Measurements from ENCODE around the gene ARL14EPL.

ARL14EPL gene

DNA sequence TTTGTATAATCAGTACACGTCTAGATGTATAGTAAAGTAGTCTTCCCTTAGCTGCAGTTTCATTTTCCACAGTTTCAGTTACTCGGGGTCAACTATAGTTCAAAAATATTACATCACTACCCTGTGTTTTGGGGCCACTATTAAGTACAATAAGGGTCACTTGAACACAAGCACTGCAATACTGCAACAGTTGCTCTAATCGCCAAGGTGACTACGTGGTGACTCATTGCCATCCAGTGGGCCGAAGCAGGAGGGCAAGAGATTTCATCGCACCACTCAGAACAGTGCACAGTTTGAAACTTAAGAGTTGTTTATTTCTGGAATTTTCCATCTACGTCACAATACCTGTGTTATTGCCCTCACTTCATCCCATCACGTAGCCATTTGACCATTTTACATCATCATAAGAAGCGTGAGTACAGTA is at the start of gene ARL14EPL:
Gene ARL14EPL (plus strand): TSS at position 379 of the 424 bp plus-strand sequence. CDS start 18,994 bp downstream, outside the sequence.
- peak in 1 of 2 donors; percentile 3 for DNase-seq (ENCODE audit: extremely low read depth in 1 of 2, low read depth in 1 of 2)

DNA sequence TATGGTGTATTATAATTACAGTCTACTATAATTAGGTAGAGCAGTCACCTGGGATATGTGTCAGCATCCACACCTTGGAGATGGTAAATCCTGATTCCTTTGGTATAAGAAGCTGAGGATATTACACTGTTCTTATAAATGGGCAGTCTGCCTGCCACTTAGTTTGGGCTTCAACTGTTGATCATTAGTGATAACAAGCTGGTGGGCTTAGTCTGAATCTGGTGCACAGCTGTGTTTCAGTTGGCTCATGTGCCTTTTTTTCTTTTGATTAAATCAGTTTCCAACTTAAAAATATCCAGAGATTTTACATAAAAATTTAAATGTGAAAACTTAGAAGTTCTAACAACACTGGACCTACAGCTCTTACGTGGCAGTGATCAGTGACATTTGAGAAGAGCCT is 48.8 kb upstream of the ARL14EPL start:
- DNase-seq (ENCODE audit: extremely low read depth in 1 of 2, low read depth in 1 of 2): no peak

DNA sequence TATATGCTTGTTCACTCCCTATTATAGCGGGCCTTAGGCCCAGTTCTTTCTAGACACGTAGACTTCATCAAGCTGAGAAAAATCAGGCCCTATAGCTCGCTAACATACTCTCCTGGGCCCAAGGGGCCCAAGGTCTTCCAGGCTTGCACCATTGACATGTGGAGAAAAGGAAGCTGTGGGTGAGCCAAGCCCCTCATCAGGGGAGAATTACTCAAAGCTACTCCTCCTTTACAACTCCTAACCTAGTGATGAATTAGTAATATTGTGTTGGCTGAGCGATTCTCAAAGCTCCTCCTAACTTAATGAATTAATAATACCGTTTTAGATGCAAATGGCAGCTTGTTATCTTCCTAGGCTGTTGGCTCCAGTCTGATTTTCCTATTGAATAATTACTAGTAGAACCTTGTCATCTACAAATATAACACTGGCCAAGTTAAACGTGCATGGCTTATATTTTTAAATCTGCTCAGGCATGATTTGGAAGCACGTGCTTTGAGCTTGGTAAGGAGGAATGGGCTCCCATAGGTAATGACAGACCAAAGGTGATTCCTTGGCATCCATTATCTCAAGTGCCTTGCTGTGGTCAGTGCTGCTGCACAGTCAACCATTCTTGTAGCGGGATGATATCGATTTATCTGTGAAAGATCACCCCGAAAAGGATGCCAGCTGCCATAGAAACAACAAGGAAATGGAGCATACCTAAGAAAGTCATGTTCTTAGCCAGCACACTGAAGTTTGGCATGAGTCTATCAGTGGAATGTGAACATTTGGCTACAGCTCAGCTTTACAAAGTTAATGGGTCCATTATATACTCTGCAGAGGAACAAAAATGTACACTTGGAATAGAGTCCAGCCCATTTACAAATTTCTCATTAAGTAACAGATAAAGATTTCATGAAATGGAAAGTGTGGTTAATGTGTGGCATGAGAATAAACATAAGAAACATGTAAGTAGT is 46.2 kb upstream of the ARL14EPL start:
- DNase-seq (ENCODE audit: extremely low read depth in 1 of 2, low read depth in 1 of 2): no peak

DNA sequence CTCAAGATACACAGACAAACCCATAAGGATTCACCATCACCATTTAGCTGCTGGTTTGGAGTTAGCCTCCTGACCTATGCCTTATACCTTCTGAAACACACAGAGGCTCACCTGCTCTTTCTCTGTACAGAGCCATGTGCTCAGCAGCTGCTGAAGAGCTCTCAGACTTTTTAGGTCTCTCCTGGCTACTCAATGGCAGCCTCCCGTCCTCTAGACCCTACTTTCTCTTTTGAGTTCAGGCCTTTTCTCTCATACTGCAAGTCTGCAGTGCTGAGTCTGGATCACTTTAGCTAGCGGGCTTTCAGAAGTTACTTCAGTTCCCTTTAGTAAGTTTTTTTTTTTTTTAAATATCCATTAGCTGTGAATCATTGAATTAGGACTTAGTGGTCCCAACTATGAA is 44.3 kb upstream of the ARL14EPL start:
- no peak for DNase-seq (ENCODE audit: extremely low read depth in 1 of 2, low read depth in 1 of 2)

DNA sequence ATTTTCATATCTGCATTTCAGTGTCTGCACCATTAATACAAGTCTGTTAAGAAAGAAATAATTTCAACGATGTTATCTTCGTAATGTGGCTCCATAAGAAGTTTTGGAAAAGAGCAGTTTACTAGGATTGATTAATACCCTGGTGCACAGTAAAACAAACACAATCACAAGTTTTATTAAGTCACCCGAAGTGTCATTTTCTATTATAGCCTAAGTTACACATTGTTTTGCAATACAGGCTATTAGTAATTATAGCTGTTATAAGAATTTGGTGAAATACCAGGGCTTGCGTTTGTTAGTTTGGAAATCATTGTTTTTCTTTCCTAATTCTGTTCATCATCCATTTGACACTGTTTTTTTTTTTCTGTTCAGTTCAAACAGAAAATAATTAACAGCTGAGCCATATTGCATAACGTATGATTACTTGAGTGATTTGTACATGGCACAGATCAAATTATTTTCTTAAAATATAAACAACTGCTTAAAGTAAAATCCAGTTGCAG is 39.4 kb upstream of the ARL14EPL start:
- no peak for DNase-seq (ENCODE audit: extremely low read depth in 1 of 2, low read depth in 1 of 2)

DNA sequence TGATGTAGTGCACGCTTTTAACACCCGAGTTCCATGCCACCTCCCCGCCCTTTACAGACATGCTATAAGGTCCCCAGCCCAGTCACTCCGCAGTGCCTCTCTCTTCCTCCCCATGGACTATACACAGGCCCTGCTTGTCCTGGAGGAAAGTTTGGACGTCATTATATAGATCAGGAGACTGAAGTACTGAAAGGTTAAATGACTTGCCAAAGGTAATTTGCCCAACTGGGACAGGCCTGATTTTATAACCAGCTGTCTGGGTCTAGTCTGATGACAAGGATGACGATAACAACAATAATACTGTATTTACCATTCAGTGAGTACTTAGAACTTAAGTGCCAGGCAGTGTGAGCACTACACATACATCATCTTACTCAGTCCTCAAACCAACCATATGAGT is 36.9 kb upstream of the ARL14EPL start:
- no peak for DNase-seq (ENCODE audit: extremely low read depth in 1 of 2, low read depth in 1 of 2)

DNA sequence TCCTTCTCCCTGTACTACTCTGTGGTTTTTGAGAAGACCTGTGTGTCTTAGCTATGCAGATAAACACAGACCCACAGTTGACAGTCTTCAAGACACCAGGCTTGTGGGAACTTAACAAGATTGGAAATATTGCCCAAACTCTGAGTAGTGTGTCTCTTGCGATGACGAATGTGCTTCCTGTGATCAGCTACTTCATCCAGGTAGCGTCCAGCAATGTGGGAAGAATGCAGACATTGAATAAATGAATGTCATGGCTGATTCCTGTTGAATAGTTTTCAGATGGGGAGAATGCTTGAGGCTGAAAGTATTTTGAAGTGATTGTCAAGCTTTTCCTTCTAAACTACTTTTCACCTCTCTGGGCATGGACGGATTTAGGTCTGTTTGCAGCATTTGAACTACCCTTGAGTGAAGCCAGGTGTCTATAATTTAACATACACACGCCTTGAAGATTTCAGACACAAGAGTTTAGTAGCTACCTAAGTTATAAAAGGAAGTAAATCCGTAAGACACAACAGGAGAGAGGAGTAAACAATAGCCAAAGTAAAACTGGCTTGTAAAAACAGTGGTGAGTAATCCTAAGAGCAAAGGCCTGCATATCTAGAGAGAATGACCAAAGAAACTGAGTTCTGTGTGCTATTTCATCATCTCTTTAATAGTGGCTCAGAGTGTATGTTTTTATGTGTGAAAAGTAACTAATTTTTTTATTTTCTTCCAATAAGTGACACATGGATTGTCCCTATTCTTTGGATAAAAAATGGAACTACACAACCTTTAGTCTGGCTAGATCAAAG is 30.0 kb upstream of the ARL14EPL start:
- no peak for DNase-seq (ENCODE audit: extremely low read depth in 1 of 2, low read depth in 1 of 2)

DNA sequence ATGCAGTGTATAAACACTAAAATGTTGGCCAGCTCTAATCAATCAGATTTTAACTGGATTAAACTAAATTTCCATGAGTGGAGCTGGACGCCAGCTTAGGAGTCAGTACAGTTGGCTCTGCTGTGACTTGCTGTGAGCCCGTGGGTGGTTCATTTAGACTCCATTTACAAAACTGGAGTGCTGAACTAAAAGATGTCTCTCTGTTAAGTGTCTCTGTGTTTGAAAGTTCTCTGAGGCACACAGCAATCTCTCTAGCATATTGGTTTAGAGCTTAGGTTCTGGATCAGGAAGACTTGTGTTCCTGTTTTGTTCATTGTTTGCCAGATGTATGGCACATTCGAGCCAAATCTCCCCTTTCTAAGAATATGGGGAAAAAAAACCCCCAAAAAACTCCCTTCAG is 28.0 kb upstream of the ARL14EPL start:
- no peak for DNase-seq (ENCODE audit: extremely low read depth in 1 of 2, low read depth in 1 of 2)

DNA sequence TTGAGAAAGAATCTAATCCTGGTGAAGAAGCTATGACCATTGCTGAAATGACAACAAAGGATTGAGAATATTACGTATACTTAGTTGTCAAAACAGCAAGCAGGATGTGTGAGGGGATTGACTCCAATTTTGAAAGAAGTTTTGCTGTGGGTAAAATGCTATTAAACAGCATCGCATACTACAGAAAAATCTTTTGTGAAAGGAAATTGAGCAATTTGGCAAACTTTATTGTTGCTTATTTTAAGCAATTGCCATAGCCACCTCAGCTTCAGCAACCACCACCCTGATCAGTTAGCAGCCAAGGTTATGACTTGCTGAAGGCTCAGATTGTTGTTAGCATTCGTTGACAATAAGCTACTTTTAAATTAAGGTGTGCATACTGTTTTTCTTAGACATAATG is 22.5 kb upstream of the ARL14EPL start:
- no peak for DNase-seq (ENCODE audit: extremely low read depth in 1 of 2, low read depth in 1 of 2)

DNA sequence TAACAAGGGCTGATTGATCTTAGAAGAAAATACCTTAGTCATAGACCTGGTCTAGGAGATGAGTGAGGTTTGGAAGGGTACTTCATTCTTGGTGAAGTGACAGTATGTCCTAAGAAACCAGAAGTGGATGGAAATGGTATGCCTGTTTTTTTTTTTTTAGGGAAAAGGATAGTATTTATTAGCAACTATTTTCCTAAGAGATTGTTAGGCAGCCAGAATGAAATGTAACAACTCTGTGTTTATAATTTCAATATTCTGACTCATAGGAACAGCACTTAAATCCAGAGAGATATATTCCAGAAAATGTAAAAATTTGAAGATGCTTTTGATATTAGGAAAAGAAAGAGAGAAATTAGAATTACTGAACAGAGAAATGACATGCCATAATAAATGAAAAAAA is 21.2 kb upstream of the ARL14EPL start:
- DNase-seq (ENCODE audit: extremely low read depth in 1 of 2, low read depth in 1 of 2): no peak

DNA sequence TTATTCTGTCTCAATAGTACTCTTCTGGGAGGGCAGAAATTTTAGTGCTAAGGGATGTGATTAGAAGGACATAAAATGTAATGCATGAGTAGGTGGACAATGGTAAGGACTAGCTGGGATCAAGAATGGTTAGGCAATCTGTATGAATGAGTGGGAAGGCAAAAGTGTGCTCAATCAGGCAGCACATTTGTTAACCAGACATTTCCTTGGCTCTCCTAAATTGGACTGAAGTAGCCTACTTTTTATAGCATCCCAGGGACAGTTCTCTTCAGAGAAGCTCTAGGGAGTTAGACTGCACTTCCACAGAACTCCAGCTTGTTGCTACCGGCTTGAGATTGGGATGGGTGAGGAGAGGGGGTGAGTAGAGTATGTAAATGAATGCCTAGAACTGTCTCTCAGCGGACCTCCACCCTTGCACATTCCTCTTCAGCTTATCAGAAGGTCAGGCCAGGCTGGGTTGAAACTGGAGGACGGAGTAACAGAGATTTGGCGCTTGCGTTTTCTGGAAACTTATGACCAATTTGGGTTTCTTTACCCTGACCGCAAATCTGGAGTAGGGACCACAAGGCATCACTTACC is 19.0 kb upstream of the ARL14EPL start:
- no peak for DNase-seq (ENCODE audit: extremely low read depth in 1 of 2, low read depth in 1 of 2)

DNA sequence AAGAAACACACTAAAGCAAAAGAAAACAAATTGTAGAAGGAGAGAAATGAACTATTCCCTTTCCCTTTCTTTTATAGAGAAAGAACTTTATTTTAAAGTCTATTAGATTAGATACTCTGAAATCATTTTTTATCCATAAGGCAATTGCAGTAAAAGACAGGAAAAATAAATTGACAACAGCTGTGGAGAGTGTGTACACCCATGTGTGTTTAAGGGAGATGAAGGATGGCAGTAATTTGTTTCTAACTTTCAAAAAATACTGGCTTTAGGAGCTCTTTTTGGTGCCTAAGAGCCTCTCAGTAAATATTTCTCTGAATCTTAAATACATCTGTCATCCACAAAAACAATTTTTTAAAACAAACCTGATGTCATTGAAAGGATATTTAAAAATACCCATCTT is 18.3 kb upstream of the ARL14EPL start:
- no peak for DNase-seq (ENCODE audit: extremely low read depth in 1 of 2, low read depth in 1 of 2)

DNA sequence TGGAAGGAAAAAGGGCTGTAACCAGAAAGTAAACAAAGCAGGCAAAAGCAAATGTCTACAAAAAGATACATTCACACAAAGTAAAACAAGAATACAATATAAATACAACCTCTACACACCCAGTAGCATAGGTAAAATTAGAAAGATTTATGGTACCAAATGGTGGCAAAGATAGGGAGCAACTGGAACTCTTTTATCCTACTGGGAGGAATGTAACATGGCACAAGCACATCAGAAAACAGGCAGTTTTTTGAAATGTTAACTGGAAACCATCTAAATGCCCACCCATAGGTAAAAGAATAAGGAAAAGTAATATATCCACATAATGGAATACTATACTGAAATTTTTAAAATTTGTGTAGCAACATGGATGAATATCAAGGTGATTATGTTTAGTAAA is 8.7 kb upstream of the ARL14EPL start:
- DNase-seq (ENCODE audit: extremely low read depth in 1 of 2, low read depth in 1 of 2): no peak

DNA sequence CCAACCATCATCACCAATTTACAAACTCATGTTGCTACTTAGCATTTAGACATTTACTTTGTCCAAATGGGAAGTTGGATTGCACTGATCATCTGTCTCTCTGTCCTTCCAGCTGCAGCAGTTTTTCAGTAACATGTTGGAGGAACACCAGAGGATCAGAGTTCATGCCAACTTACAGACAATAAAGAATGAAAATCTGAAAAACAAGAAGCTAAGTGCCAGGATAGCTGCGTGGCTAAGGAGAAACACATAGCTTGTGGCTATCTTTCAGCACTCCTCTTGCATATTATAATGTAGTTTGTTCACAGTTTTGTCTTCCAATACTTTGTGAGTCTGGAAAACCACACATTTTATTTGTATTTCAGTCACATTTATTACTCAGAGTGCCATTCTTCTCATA is 6.4 kb upstream of the ARL14EPL start:
- no peak for DNase-seq (ENCODE audit: extremely low read depth in 1 of 2, low read depth in 1 of 2)

DNA sequence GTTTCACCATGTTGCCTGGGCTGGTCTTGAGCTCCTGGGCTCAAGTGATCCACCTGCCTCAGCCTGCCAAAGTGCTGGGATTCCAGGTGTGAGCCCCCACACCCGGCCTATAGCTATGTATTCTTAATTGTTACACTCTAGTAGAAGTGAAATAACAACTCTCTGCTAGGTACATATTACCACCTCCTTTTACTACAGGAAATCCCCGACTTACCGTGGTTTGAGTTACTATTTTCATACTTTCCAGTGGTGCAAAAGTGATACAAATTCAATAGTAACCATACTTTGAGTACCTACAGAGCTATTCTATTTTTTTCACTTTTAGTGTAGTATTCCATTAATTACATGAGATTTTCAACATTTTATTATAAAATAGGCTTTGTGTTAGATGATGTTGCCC is 719 bp downstream of the ARL14EPL start:
- no peak for DNase-seq (ENCODE audit: extremely low read depth in 1 of 2, low read depth in 1 of 2)

DNA sequence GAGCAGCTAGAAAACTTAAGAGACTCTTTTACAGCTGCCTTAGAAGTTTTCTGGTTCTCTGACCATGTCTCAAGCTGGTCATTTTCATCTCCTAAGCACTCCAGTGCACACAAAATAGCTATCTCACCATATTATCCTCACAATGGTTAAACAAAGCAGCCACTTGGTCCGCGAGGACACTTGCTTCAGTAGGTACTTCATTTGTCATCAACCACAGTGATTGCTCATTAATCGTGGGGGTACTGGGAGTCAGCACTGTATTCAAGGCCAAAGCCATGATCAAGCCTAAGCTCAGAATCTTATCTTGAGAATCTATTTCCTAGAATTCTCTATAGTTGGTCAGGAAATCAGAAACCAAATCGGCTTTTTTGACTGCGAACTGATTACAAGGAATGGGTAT is 2.9 kb downstream of the ARL14EPL start:
- no peak for DNase-seq (ENCODE audit: extremely low read depth in 1 of 2, low read depth in 1 of 2)

DNA sequence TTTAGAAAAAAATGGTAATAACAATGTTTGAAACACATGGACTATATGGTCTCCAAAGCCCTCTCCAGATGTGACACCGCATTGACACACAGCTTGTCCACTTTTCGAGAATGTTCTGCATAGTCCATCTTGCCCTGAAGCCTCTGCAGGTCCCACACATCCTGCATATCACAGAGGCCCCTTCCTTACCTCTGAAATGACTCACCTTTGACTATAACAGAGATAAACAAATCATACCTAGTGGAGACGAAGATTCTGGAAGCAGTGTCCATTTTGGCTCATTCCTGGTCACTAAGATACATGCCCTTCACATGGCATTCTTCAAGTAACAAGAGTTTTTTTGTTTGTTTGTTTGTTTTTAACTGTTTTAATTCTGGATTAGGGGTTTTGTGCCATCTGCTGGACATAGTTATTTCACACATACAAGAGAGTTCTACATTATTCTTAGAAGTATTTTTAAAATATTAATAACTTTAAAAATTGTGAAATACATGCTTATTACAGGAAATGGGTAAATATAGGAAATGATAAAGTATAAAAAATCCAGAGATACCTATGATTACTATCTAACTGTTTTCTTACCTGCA is 5.1 kb downstream of the ARL14EPL start:
- no peak for DNase-seq (ENCODE audit: extremely low read depth in 1 of 2, low read depth in 1 of 2)

DNA sequence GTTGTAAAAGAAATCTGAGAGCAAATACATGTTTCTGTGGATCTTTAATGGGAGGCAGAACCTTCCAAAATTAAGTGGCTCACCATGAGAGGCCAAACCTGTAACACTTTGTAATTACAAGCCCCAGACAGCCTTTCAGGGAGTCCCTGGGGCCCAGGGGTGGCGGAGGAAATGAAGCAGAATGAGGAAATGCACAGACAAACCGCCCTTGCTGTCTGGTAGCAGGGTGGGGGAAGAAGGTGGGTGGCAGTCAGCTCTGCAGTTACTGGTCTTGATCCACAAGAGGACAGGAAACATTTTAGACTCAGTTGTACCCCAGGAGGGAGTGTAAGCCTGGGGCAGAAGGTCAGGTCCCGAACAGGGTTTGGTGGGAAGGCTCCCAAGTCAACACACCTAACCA is 6.5 kb downstream of the ARL14EPL start:
- DNase-seq (ENCODE audit: extremely low read depth in 1 of 2, low read depth in 1 of 2): no peak

DNA sequence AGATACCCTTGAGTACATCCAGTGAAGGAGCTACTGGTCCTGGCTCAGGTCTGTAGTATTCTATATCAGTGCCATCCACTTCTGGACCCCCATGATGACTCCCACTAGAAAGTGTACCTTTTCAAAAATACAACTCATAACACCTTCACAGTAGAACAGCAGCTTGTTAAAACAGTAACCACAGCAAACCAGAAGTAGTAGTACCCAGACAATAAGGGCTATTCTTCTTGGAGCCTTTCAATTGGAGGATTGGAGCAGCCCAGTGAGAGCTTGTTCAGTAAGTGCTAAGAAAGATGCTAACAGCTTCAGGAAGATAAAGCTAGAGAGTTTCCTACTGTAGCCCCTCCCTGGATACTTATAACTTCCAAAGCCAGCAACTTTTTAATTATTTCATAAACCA is 10.1 kb downstream of the ARL14EPL start:
- no peak for DNase-seq (ENCODE audit: extremely low read depth in 1 of 2, low read depth in 1 of 2)

DNA sequence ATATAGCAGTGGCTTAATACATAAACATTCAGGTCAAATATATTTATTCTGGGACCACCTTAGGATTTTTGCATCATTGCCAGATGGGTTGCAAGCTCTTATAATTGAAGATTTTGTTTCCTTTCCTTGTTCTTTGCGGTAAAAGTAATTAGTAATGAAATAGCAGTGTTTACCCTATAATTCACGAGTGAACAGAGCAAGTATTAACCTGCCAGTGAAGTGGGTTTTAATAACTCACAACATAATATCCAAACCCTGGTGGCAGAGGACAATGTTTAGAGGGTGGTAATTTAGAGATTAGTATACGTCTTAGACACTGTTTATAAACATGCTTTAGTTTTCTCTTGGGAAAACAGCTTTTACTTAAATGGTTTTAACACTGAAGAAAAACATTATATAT is 11.8 kb downstream of the ARL14EPL start:
- DNase-seq (ENCODE audit: extremely low read depth in 1 of 2, low read depth in 1 of 2): no peak

DNA sequence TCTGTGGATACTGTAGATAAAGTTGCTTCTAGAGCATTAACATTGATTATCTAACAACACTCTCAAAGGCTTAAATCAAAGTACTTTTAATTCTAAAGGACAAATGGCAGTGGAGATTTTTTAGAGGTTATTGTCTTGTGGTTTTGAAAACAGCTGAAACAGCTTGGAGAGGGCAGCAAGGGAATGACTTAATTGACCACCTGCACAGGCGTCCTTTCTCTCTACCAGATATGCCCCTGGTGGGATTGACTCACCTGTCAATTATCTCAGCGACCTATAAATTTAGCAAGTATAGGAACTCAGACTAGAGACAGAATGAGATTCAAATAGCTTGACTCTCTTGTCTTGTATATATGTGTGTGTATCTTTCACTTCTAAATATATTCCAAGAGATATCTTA is 13.5 kb downstream of the ARL14EPL start:
- DNase-seq (ENCODE audit: extremely low read depth in 1 of 2, low read depth in 1 of 2): no peak
